C4-2B (cell line): Measurements from ENCODE around the gene PARD3.
"Not testable (repeated sequence)": the region's sequence is repeated elsewhere in the genome, so short reads cannot be mapped to it uniquely, and the experiment has no call there.

Experiments used
- ZFX ChIP-seq: fragments of 450-650 bp; IDR thresholded peaks from 2 replicates; pipeline ENCODE4 v1.6.1; 2017
- TF ChIP-seq, protein P1 (sequence below): fragments of 450-650 bp; conservative IDR thresholded peaks from 2 replicates; pipeline ENCODE4 v1.5.1; 2017; ENCODE audit warnings: mild to moderate bottlenecking

GRCh38 chr10:34268410-34268809 lies 546.7 kb downstream of the PARD3 start:
- TF ChIP-seq, protein P1, sequence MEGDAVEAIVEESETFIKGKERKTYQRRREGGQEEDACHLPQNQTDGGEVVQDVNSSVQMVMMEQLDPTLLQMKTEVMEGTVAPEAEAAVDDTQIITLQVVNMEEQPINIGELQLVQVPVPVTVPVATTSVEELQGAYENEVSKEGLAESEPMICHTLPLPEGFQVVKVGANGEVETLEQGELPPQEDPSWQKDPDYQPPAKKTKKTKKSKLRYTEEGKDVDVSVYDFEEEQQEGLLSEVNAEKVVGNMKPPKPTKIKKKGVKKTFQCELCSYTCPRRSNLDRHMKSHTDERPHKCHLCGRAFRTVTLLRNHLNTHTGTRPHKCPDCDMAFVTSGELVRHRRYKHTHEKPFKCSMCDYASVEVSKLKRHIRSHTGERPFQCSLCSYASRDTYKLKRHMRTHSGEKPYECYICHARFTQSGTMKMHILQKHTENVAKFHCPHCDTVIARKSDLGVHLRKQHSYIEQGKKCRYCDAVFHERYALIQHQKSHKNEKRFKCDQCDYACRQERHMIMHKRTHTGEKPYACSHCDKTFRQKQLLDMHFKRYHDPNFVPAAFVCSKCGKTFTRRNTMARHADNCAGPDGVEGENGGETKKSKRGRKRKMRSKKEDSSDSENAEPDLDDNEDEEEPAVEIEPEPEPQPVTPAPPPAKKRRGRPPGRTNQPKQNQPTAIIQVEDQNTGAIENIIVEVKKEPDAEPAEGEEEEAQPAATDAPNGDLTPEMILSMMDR: not testable (repeated sequence)
- not testable (repeated sequence) for TF ChIP-seq ZFX
